Liver (tissue), 9 donors: Measurements from ENCODE around the gene KCNG1. TPM values are rescaled to one million over a fixed set of nuclear protein-coding genes. Genes with fewer than 3 reads are reported as not detected.

Source experiments
- DNase-seq: peaks from one replicate; pipeline ENCODE4 v3.0.0-alpha.2; 2017; ENCODE audit warnings: low spot score
- H3K27ac ChIP-seq, 2 donors: one replicate each; pipeline ENCODE4 v1.7.0; 2013; ENCODE audit warnings: inconsistent platforms in 2 of 2, low read length in 2 of 2, control low read depth in 1 of 2, low read depth in 1 of 2, mild to moderate bottlenecking in 1 of 2
- H3K27me3 ChIP-seq, 4 donors: one replicate each; pipeline versions ENCODE4 v1.6.1 to v1.7.0; 2013; ENCODE audit warnings: low read length in 3 of 4, inconsistent platforms in 1 of 4, mild to moderate bottlenecking in 1 of 4, moderate library complexity in 1 of 4; ENCODE audit not compliant: control insufficient read depth in 4 of 4, insufficient read depth in 4 of 4
- H3K36me3 ChIP-seq, 4 donors: one replicate each; pipeline versions ENCODE4 v1.6.1 to v1.7.0; 2013; ENCODE audit warnings: low read length in 3 of 4, mild to moderate bottlenecking in 3 of 4, low read depth in 1 of 4, moderate library complexity in 1 of 4; ENCODE audit not compliant: control insufficient read depth in 4 of 4, insufficient read depth in 3 of 4
- H3K4me1 ChIP-seq, 4 donors: one replicate each; pipeline versions ENCODE4 v1.6.1 to v1.7.0; 2013; ENCODE audit warnings: low read length in 3 of 4, mild to moderate bottlenecking in 3 of 4, moderate library complexity in 1 of 4; ENCODE audit not compliant: control insufficient read depth in 4 of 4, insufficient read depth in 4 of 4
- H3K4me3 ChIP-seq, 3 donors: one replicate each; pipeline versions ENCODE4 v1.6.1 to v1.7.0; 2013; ENCODE audit warnings: low read length in 3 of 3, control low read depth in 1 of 3, low read depth in 1 of 3, mild to moderate bottlenecking in 1 of 3
- H3K9ac ChIP-seq, 2 donors: one replicate each; pipeline ENCODE4 v1.7.0; 2013; ENCODE audit warnings: low read length in 2 of 2, mild to moderate bottlenecking in 2 of 2, moderate library complexity in 2 of 2, control low read depth in 1 of 2, low read depth in 1 of 2
- H3K9me3 ChIP-seq, 4 donors: one replicate each; pipeline versions ENCODE4 v1.6.1 to v1.7.0; 2013; ENCODE audit warnings: low read length in 3 of 4; ENCODE audit not compliant: control insufficient read depth in 4 of 4
- EGR1 ChIP-seq, 2 donors: IDR thresholded peaks; 2 replicates each; pipeline ENCODE4 v1.6.1; 2016 to 2018; ENCODE audit warnings: antibody characterized with exemption in 2 of 2, low read depth in 2 of 2
- FOXA1 ChIP-seq: IDR thresholded peaks from 2 replicates; pipeline ENCODE4 v1.6.1; 2016; ENCODE audit warnings: antibody characterized with exemption
- FOXA2 ChIP-seq: IDR thresholded peaks from 2 replicates; pipeline ENCODE4 v1.6.1; 2016; ENCODE audit warnings: antibody characterized with exemption
- HNF4A ChIP-seq, 2 donors: conservative IDR thresholded peaks; 2 replicates each; pipeline ENCODE4 v1.6.1; 2016; ENCODE audit warnings: antibody characterized with exemption in 2 of 2, mild to moderate bottlenecking in 2 of 2
- JUND ChIP-seq, 2 donors: IDR thresholded peaks; 2 replicates each; pipeline ENCODE4 v1.6.1; 2016; ENCODE audit warnings: antibody characterized with exemption in 2 of 2
- NR2F2 ChIP-seq: IDR thresholded peaks from 2 replicates; pipeline ENCODE4 v1.6.1; 2016; ENCODE audit warnings: antibody characterized with exemption
- RAD21 ChIP-seq, 2 donors: IDR thresholded peaks; 2 replicates each; pipeline ENCODE4 v1.6.1; 2016; ENCODE audit warnings: antibody characterized with exemption in 2 of 2, mild to moderate bottlenecking in 2 of 2
- SP1 ChIP-seq: IDR thresholded peaks from 2 replicates; pipeline ENCODE4 v1.6.1; 2018; ENCODE audit warnings: antibody characterized with exemption, mild to moderate bottlenecking
- TAF1 ChIP-seq: conservative IDR thresholded peaks from 2 replicates; pipeline ENCODE4 v1.6.1; 2016; ENCODE audit warnings: antibody characterized with exemption, mild to moderate bottlenecking
- YY1 ChIP-seq: IDR thresholded peaks from 2 replicates; pipeline ENCODE4 v1.6.1; 2016; ENCODE audit warnings: antibody characterized with exemption, mild to moderate bottlenecking
- WGBS: extraction: QIAGEN DNeasy Blood & Tissue Kit; methylation state at CpG from one replicate; pipeline ENCODE4 v1.1.7; 2013; 5-methylcytosine and 5-hydroxymethylcytosine counted together
- polyA plus RNA-seq, 2 donors: library from polyadenylated mRNA; stranded (reverse) in 1 of 2; unstranded in 1 of 2; fragments of 200-250 nt in 1 of 2; fragments of >200 nt in 1 of 2; fragmentation: Nextera tagmentation in 1 of 2; extraction: Ambion mirVana in 1 of 2; gene quantifications; one replicate each; pipeline versions ENCODE4 v1.2.1 to v1.2.3, GENCODE V29; 2013 to 2015
- total RNA-seq, 2 donors: library from RNA; depleted of rRNA; stranded (reverse); fragments of >200 nt; gene quantifications; one replicate each; pipeline ENCODE4 v1.2.3, GENCODE V29; 2014
- TF ChIP-seq, protein P1 (sequence below): fragments of 150-350 bp; IDR thresholded peaks from 2 replicates; pipeline ENCODE4 v1.5.1; 2017; ENCODE audit warnings: improper control_type of control experiment, low read depth, low read length; ENCODE audit not compliant: missing input control
- TF ChIP-seq, protein P2 (sequence below): IDR thresholded peaks from 2 replicates; pipeline ENCODE4 v1.6.1; 2016; ENCODE audit warnings: antibody characterized with exemption
- TF ChIP-seq, protein P3 (sequence below): IDR thresholded peaks from 2 replicates; pipeline ENCODE4 v1.6.1; 2016; ENCODE audit warnings: antibody characterized with exemption
- TF ChIP-seq, protein P4 (sequence below): IDR thresholded peaks from 2 replicates; pipeline ENCODE4 v1.6.1; 2016; ENCODE audit warnings: antibody characterized with exemption, mild to moderate bottlenecking
- donor health status: healthy.
- donor health status: healthy.
- donor health status: healthy.
- donor health status: healthy.
- donor health status: healthy.

KCNG1 gene
- total and polyA plus RNA-seq, 4 donors, result 0.08 to 0.24 (median 0.14) TPM; not detected in 1

DNA sequence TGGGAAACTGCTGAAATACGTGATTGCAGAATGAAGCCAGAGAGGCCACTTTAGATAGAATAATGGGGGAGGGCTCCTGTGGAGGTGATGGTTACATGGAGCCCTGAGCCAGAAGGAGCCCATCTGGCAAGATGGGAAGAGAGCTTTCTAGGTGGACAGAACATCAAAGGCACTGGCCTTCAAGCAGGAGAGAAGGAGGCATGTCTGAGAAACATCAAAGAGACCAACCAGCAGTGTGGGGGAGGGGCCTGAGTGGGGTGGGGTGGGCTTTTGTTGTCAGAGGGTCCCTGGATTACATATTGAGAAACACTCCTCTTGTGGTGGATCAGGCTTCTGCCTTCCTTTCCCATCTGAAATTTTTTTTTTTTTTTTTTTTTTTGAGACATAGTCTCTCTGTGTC is 1.9 kb upstream of the KCNG1 start (continued):
- TF ChIP-seq, protein P1, sequence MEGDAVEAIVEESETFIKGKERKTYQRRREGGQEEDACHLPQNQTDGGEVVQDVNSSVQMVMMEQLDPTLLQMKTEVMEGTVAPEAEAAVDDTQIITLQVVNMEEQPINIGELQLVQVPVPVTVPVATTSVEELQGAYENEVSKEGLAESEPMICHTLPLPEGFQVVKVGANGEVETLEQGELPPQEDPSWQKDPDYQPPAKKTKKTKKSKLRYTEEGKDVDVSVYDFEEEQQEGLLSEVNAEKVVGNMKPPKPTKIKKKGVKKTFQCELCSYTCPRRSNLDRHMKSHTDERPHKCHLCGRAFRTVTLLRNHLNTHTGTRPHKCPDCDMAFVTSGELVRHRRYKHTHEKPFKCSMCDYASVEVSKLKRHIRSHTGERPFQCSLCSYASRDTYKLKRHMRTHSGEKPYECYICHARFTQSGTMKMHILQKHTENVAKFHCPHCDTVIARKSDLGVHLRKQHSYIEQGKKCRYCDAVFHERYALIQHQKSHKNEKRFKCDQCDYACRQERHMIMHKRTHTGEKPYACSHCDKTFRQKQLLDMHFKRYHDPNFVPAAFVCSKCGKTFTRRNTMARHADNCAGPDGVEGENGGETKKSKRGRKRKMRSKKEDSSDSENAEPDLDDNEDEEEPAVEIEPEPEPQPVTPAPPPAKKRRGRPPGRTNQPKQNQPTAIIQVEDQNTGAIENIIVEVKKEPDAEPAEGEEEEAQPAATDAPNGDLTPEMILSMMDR, result no peak

DNA sequence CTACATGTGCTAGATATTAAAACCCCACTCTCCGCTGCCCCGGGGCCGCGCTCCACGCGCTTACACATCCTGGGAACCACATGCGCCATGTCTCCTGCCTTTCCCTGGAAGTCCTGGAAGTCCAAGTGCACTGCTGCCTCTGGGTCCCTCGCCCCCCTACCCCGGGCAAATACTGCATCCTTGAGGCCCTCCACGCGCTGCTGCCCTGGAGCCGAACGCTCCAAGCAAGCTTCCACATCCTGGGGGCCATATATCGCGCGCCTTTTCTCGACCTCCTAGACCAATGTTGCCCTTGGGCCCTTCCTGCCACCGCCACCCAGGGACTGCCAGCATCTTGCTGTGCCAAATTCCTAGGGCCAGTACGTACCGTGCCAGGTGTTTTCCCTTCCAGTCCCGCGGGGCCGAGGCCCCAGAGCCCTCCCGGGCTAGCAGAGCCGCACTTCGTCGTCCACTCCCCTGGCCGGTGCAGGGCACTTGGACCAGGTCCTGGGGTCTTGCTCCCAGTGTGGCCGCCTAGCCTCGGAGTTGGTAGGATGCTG is 779 bp upstream of the KCNG1 start:
- H3K27me3 ChIP-seq, result peaks cover 2 to 23% (median 8%) of the 10 kb centered on the region in 4 donors
- DNase-seq, result no peak
- no peak overlapping the region for H3K4me3 ChIP-seq
- H3K9ac ChIP-seq, result no peak overlapping the region
- WGBS, result 23% methylated on average over 30 of the region's 30 CpGs
- H3K9me3 ChIP-seq, result no peaks in the 10 kb centered on the region
- TF ChIP-seq, protein P2, sequence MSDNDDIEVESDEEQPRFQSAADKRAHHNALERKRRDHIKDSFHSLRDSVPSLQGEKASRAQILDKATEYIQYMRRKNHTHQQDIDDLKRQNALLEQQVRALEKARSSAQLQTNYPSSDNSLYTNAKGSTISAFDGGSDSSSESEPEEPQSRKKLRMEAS, result no peak
- TF ChIP-seq, protein P3, sequence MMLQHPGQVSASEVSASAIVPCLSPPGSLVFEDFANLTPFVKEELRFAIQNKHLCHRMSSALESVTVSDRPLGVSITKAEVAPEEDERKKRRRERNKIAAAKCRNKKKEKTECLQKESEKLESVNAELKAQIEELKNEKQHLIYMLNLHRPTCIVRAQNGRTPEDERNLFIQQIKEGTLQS, result no peak
- TF ChIP-seq FOXA1 (no peak), SP1 (no peak), HNF4A (conservative IDR thresholded peaks at IDR 0.05) (no peak), NR2F2 (no peak), FOXA2 (no peak), YY1 (no peak), TAF1 (no peak), EGR1 (IDR thresholded peaks at IDR 0.05; ENCODE audit: low read depth in 2 of 2) (no peak), JUND (IDR thresholded peaks at IDR 0.05) (no peak), RAD21 (IDR thresholded peaks at IDR 0.05) (no peak)
- TF ChIP-seq, protein P4, sequence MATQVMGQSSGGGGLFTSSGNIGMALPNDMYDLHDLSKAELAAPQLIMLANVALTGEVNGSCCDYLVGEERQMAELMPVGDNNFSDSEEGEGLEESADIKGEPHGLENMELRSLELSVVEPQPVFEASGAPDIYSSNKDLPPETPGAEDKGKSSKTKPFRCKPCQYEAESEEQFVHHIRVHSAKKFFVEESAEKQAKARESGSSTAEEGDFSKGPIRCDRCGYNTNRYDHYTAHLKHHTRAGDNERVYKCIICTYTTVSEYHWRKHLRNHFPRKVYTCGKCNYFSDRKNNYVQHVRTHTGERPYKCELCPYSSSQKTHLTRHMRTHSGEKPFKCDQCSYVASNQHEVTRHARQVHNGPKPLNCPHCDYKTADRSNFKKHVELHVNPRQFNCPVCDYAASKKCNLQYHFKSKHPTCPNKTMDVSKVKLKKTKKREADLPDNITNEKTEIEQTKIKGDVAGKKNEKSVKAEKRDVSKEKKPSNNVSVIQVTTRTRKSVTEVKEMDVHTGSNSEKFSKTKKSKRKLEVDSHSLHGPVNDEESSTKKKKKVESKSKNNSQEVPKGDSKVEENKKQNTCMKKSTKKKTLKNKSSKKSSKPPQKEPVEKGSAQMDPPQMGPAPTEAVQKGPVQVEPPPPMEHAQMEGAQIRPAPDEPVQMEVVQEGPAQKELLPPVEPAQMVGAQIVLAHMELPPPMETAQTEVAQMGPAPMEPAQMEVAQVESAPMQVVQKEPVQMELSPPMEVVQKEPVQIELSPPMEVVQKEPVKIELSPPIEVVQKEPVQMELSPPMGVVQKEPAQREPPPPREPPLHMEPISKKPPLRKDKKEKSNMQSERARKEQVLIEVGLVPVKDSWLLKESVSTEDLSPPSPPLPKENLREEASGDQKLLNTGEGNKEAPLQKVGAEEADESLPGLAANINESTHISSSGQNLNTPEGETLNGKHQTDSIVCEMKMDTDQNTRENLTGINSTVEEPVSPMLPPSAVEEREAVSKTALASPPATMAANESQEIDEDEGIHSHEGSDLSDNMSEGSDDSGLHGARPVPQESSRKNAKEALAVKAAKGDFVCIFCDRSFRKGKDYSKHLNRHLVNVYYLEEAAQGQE, result no peak
- TF ChIP-seq, protein P1, result no peak
- H3K27ac ChIP-seq, result no peak overlapping the region
- peaks cover 0 to 12% (median 5%) of the 10 kb centered on the region in 4 donors for H3K4me1 ChIP-seq
- no peaks in the 10 kb centered on the region for H3K36me3 ChIP-seq
